H1 (cell line): ENCODE data around the gene PDGFD. TPM values are rescaled to one million over a fixed set of nuclear protein-coding genes. Genes with fewer than 3 reads are reported as not detected.

Source experiments
- CTCF ChIA-PET: fragments of 300-600 bp; sonication (Branson Sonifier 250); formaldehyde crosslinking; loops from one replicate; lab custom pipeline; 2021; ENCODE audit not compliant: partially characterized antibody; lab: Charles Lee
- POLR2A ChIA-PET: fragments of 300-600 bp; sonication (Branson Sonifier 250); formaldehyde crosslinking; loops from one replicate; lab custom pipeline; 2021; ENCODE audit warnings: inconsistent platforms; ENCODE audit not compliant: partially characterized antibody; lab: Charles Lee
- DNase-seq, 2 experiments: peaks; one replicate each; pipeline versions ENCODE4 v3.0.0 to v3.0.0-alpha.2; 2010 to 2022; ENCODE audit warnings: low spot score in 2 of 2, low read depth in 1 of 2, mixed read lengths in 1 of 2
- FAIRE-seq: peaks from 2 replicates; lab custom pipeline; 2011; peaks lifted over from hg19 to GRCh38; lab: Jason Lieb, UNC
- H2AFZ ChIP-seq: 2 replicates; pipeline ENCODE4 v1.8.1; 2012; ENCODE audit warnings: low read length, inconsistent platforms
- H2AK5ac ChIP-seq: 2 replicates; pipeline ENCODE4 v1.6.1; 2013; ENCODE audit warnings: low read depth, low read length
- H2BK120ac ChIP-seq: replicated peaks from 2 replicates; pipeline ENCODE3; 2013; ENCODE audit warnings: low read depth, low read length, inconsistent platforms
- H2BK12ac ChIP-seq: 2 replicates; pipeline ENCODE4 v1.6.1; 2013; ENCODE audit warnings: low read depth, low read length
- H2BK15ac ChIP-seq: 2 replicates; pipeline ENCODE4 v1.6.1; 2013; ENCODE audit warnings: low read length
- H2BK20ac ChIP-seq: 2 replicates; pipeline ENCODE4 v1.6.1; 2013; ENCODE audit warnings: low read length
- H2BK5ac ChIP-seq: 2 replicates; pipeline ENCODE4 v1.6.1; 2013; ENCODE audit warnings: low read depth, low read length
- H3K14ac ChIP-seq: 2 replicates; pipeline ENCODE4 v1.6.1; 2013; ENCODE audit warnings: inconsistent platforms; ENCODE audit not compliant: insufficient read length
- H3K18ac ChIP-seq: 2 replicates; pipeline ENCODE4 v1.6.1; 2013; ENCODE audit warnings: low read length; ENCODE audit errors: extremely low read depth
- H3K23ac ChIP-seq: 2 replicates; pipeline ENCODE4 v1.6.1; 2013; ENCODE audit warnings: inconsistent platforms; ENCODE audit not compliant: insufficient read length
- H3K23me2 ChIP-seq: 2 replicates; pipeline ENCODE4 v1.6.1; 2013; ENCODE audit warnings: low read depth, low read length
- H3K27ac ChIP-seq: 2 replicates; pipeline ENCODE4 v1.6.1; 2011; ENCODE audit warnings: low read depth, low read length, inconsistent platforms
- H3K27me3 ChIP-seq, 4 experiments: replicated peaks in 1 of 4; 1 replicate in 1 of 4; 2 replicates in 3 of 4; pipeline versions ENCODE4 v1.6.1 to v1.8.1; 2011 to 2013; ENCODE audit warnings: low read length in 3 of 4, mild to moderate bottlenecking in 3 of 4, inconsistent platforms in 2 of 4, mixed read lengths in 2 of 4, moderate library complexity in 1 of 4; ENCODE audit not compliant: control insufficient read depth in 3 of 4, insufficient read depth in 3 of 4; ENCODE audit errors: extremely low read depth in 1 of 4
- H3K36me3 ChIP-seq, 4 experiments: 2 replicates each; pipeline versions ENCODE4 v1.6.1 to v1.8.1; 2011 to 2013; ENCODE audit warnings: mild to moderate bottlenecking in 4 of 4, low read length in 3 of 4, moderate library complexity in 2 of 4, control low read depth in 1 of 4, inconsistent platforms in 1 of 4; ENCODE audit not compliant: insufficient read depth in 4 of 4, control insufficient read depth in 2 of 4
- H3K4ac ChIP-seq: replicated peaks from 2 replicates; pipeline ENCODE3; 2013; ENCODE audit warnings: low read length, low read depth, mixed read lengths, inconsistent platforms; ENCODE audit not compliant: insufficient read length
- H3K4me1 ChIP-seq, 4 experiments: replicated peaks in 1 of 4; 1 replicate in 1 of 4; 2 replicates in 3 of 4; pipeline versions ENCODE4 v1.6.1 to v1.8.1; 2011 to 2013; ENCODE audit warnings: low read length in 3 of 4, inconsistent platforms in 2 of 4, mixed read lengths in 1 of 4; ENCODE audit not compliant: insufficient read depth in 4 of 4, control insufficient read depth in 3 of 4
- H3K4me2 ChIP-seq, 2 experiments: 2 replicates each; pipeline versions ENCODE4 v1.6.1 to v1.8.1; 2011 to 2013; ENCODE audit warnings: low read depth in 2 of 2, low read length in 2 of 2, control low read depth in 1 of 2, inconsistent platforms in 1 of 2, mild to moderate bottlenecking in 1 of 2; ENCODE audit not compliant: insufficient read depth in 1 of 2
- H3K4me3 ChIP-seq, 4 experiments: fragments of 200-600, 300-600 bp in 1 of 4; sonication (generic), shearing (Covaris generic), sonication (Bioruptor Twin) in 1 of 4; 2 replicates each; pipeline versions ENCODE4 v1.5.1 to v1.8.1; 2011 to 2016; ENCODE audit warnings: low read length in 4 of 4, low read depth in 3 of 4, control low read depth in 2 of 4, inconsistent platforms in 2 of 4, mild to moderate bottlenecking in 2 of 4, mixed read lengths in 1 of 4, moderate library complexity in 1 of 4; ENCODE audit not compliant: insufficient read depth in 2 of 4; ENCODE audit errors: extremely low read depth in 1 of 4
- H3K56ac ChIP-seq: replicated peaks from 2 replicates; pipeline ENCODE3; 2013; ENCODE audit warnings: low read depth, mild to moderate bottlenecking, mixed read lengths, low read length, inconsistent platforms; ENCODE audit not compliant: insufficient read length
- H3K79me1 ChIP-seq: 2 replicates; pipeline ENCODE4 v1.6.1; 2013; ENCODE audit warnings: low read depth, low read length, control low read depth
- H3K79me2 ChIP-seq, 2 experiments: 2 replicates each; pipeline versions ENCODE4 v1.6.1 to v1.8.1; 2012 to 2013; ENCODE audit warnings: low read length in 2 of 2, mild to moderate bottlenecking in 2 of 2, inconsistent platforms in 1 of 2; ENCODE audit not compliant: insufficient read depth in 2 of 2, control insufficient read depth in 1 of 2
- H3K9ac ChIP-seq, 4 experiments: replicated peaks in 1 of 4; 1 replicate in 1 of 4; 2 replicates in 3 of 4; pipeline versions ENCODE4 v1.6.1 to v1.8.1; 2011 to 2013; ENCODE audit warnings: low read depth in 3 of 4, low read length in 3 of 4, control low read depth in 2 of 4, mild to moderate bottlenecking in 2 of 4, moderate library complexity in 2 of 4, inconsistent platforms in 1 of 4; ENCODE audit errors: extremely low read depth in 1 of 4
- H3K9me3 ChIP-seq, 2 experiments: 2 replicates each; pipeline versions ENCODE4 v1.6.1 to v1.8.1; 2012 to 2013; ENCODE audit warnings: mild to moderate bottlenecking in 2 of 2, moderate library complexity in 2 of 2, control low read depth in 1 of 2, inconsistent platforms in 1 of 2, low read depth in 1 of 2, low read length in 1 of 2, mixed read lengths in 1 of 2; ENCODE audit not compliant: insufficient read depth in 2 of 2
- H4K20me1 ChIP-seq, 2 experiments: replicated peaks in 1 of 2; 2 replicates each; pipeline versions ENCODE3 to v1.8.1; 2011 to 2013; ENCODE audit warnings: inconsistent platforms in 2 of 2, low read length in 2 of 2, mild to moderate bottlenecking in 1 of 2; ENCODE audit not compliant: insufficient read depth in 2 of 2, control insufficient read depth in 1 of 2
- H4K5ac ChIP-seq: 2 replicates; pipeline ENCODE4 v1.6.1; 2013; ENCODE audit warnings: low read length, low read depth, mixed read lengths, inconsistent platforms; ENCODE audit not compliant: insufficient read length
- H4K8ac ChIP-seq: 2 replicates; pipeline ENCODE4 v1.8.0; 2013; ENCODE audit warnings: mild to moderate bottlenecking, moderate library complexity, low read length, inconsistent platforms; ENCODE audit not compliant: insufficient read depth; ENCODE audit errors: extremely low read depth
- H4K91ac ChIP-seq: replicated peaks from 2 replicates; pipeline ENCODE3; 2013; ENCODE audit warnings: low read length, mixed read lengths, inconsistent platforms; ENCODE audit not compliant: insufficient read length
- BCL11A ChIP-seq, 2 experiments: IDR thresholded peaks; one replicate each; pipeline ENCODE4 v1.6.1; 2011; ENCODE audit warnings: low read depth in 2 of 2, low read length in 2 of 2, mild to moderate bottlenecking in 2 of 2
- CBX5 ChIP-seq: fragments of 300-800, 300-1000 bp; sonication (generic); IDR thresholded peaks from 2 replicates; pipeline ENCODE4 v1.7.1; 2016; ENCODE audit warnings: antibody characterized with exemption, low read length, low read depth
- CHD2 ChIP-seq: IDR thresholded peaks from 2 replicates; pipeline ENCODE4 v1.6.1; 2012; ENCODE audit warnings: low read length, improper control_type of control experiment
- EZH2 ChIP-seq: fragments of 200-600 bp; sonication (generic); IDR thresholded peaks from 2 replicates; pipeline ENCODE4 v1.7.1; 2012; ENCODE audit warnings: low read depth, mild to moderate bottlenecking, moderate library complexity, low read length, inconsistent platforms; ENCODE audit not compliant: severe bottlenecking
- KDM1A ChIP-seq: fragments of 200-600, 300-600 bp; sonication (generic); IDR thresholded peaks from 2 replicates; pipeline ENCODE4 v1.7.1; 2016; ENCODE audit warnings: mild to moderate bottlenecking, low read length, borderline replicate concordance
- NRF1 ChIP-seq: IDR thresholded peaks from 2 replicates; pipeline ENCODE4 v1.6.1; 2011; ENCODE audit warnings: mild to moderate bottlenecking, low read depth, low read length, improper control_type of control experiment
- RAD21 ChIP-seq, 2 experiments: IDR thresholded peaks in 1 of 2; conservative IDR thresholded peaks in 1 of 2; 2 replicates each; pipeline ENCODE4 v1.6.1; 2011; ENCODE audit warnings: low read depth in 2 of 2, low read length in 2 of 2, improper control_type of control experiment in 1 of 2, inconsistent platforms in 1 of 2, mild to moderate bottlenecking in 1 of 2, moderate library complexity in 1 of 2
- SUZ12 ChIP-seq: fragments of 200-600 bp; sonication (generic); IDR thresholded peaks from 2 replicates; pipeline ENCODE4 v1.6.1; 2012; ENCODE audit warnings: mild to moderate bottlenecking, inconsistent platforms, low read length, moderate library complexity, mixed read lengths
- TAF7 ChIP-seq: optimal IDR thresholded peaks from 2 replicates; pipeline ENCODE3; 2011; ENCODE audit warnings: low read depth, mild to moderate bottlenecking, inconsistent platforms, low read length, moderate library complexity, borderline replicate concordance
- TEAD4 ChIP-seq: IDR thresholded peaks from 2 replicates; pipeline ENCODE4 v1.6.1; 2012; ENCODE audit warnings: low read depth, low read length, inconsistent platforms, mixed read lengths
- WGBS, 2 experiments: shearing (Covaris generic) in 1 of 2; methylation state at CpG; one replicate each; pipeline versions ENCODE4 v1.1.6 to v1.1.7; 2013 to 2015; ENCODE audit warnings: low lambda C conversion rate in 2 of 2, mixed read lengths in 2 of 2, inconsistent platforms in 1 of 2, low coverage in 1 of 2, missing lambda C conversion rate in 1 of 2; ENCODE audit not compliant: insufficient replicate concordance in 2 of 2, insufficient coverage in 1 of 2, insufficient read length in 1 of 2; ENCODE audit errors: extremely low coverage in 1 of 2, missing lambda C conversion rate in 1 of 2; 5-methylcytosine and 5-hydroxymethylcytosine counted together
- polyA plus RNA-seq, 7 experiments: library from polyadenylated mRNA; depleted of rRNA in 3 of 7; stranded (reverse) in 5 of 7; unstranded in 2 of 7; fragments of >200 nt in 5 of 7; fragments of 200-250 nt in 2 of 7; gene quantifications; 1 replicate in 5 of 7; 2 replicates in 1 of 7; 4 replicates in 1 of 7; pipeline versions ENCODE4 v1.2.1 to v1.2.3, GENCODE V29; 2011 to 2013; ENCODE audit warnings: missing spikeins in 2 of 7, mixed read lengths in 2 of 7
- total RNA-seq: library from RNA; stranded (reverse); fragmentation: NEBNext Ultra II Directional; extraction: Animal tissue kit (Norgen Biotek cat#: 25700); gene quantifications from 2 replicates; pipeline ENCODE4 v1.2.1, GENCODE V29; 2021
- TF ChIP-seq, protein P1 (sequence below): IDR thresholded peaks from 2 replicates; pipeline ENCODE4 v1.6.1; 2012; ENCODE audit warnings: inconsistent platforms
- TF ChIP-seq, protein P2 (sequence below): IDR thresholded peaks from 2 replicates; pipeline ENCODE4 v1.6.1; 2011; ENCODE audit warnings: low read length, improper control_type of control experiment

PDGFD gene
- total and polyA plus RNA-seq, 2 of the 8 experiments (the other 6 are each of a cell fraction or from before 2014, with no cell fraction given) = 1.1 to 3.9 TPM

DNA sequence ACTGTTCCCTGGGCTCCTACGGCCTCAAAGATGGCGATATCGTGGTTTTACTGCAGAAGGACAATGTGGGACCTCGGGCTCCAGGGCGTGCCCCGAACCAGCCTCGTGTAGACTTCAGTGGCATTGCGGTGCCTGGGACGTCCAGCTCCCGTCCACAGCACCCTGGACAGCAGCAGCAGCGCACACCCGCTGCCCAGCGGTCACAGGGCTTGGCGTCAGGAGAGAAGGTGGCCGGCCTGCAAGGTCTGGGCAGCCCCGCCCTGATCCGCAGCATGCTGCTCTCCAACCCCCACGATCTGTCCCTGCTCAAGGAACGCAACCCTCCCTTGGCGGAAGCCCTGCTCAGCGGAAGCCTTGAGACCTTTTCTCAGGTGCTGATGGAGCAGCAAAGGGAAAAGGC lies 127.0 kb downstream of the PDGFD start:
- no peak overlapping the region for H2BK15ac ChIP-seq
- H3K27me3 ChIP-seq = no peaks in the 10 kb centered on the region
- no peak overlapping the region for H2BK20ac ChIP-seq
- no peak overlapping the region for H2AK5ac ChIP-seq
- no peak for FAIRE-seq
- 95% methylated on average over 19 of the region's 21 CpGs; no CpG with 5 or more reads in 1 of the 2 experiments for WGBS, 2 experiments
- H3K23me2 ChIP-seq = no peaks in the 10 kb centered on the region
- H2BK120ac ChIP-seq = no peak overlapping the region
- CTCF ChIA-PET = no interaction called here
- H3K79me2 ChIP-seq = no peaks in the 10 kb centered on the region
- H3K23ac ChIP-seq = no peak overlapping the region
- H3K4me1 ChIP-seq = no peaks in the 10 kb centered on the region
- H2BK5ac ChIP-seq = no peak overlapping the region
- no peak overlapping the region for H3K27ac ChIP-seq
- H4K20me1 ChIP-seq = no peaks in the 10 kb centered on the region
- H2BK12ac ChIP-seq = no peak overlapping the region
- DNase-seq = no peak
- no peak overlapping the region for H2AFZ ChIP-seq
- no peak overlapping the region for H4K91ac ChIP-seq
- peaks cover 0 to 2% of the 10 kb centered on the region in 2 experiments; a peak in 1 of 4 replicates for H3K9me3 ChIP-seq
- POLR2A ChIA-PET = no interaction called here
- H3K4me2 ChIP-seq = no peak overlapping the region
- no peak overlapping the region for H3K9ac ChIP-seq
- H4K8ac ChIP-seq = 0 out of 2 replicates have a peak overlapping the region, but pooled peaks have one; percentile 57
- H3K14ac ChIP-seq = no peak overlapping the region
- H3K56ac ChIP-seq = no peak overlapping the region
- H4K5ac ChIP-seq = no peak overlapping the region
- H3K79me1 ChIP-seq = no peaks in the 10 kb centered on the region
- no peaks in the 10 kb centered on the region for H3K36me3 ChIP-seq
- no peak overlapping the region for H3K4ac ChIP-seq
- no peak overlapping the region for H3K18ac ChIP-seq
- no peak overlapping the region for H3K4me3 ChIP-seq
- TF ChIP-seq BCL11A (IDR thresholded peaks at IDR 0.05; ENCODE audit: low read depth in 2 of 2, low read length in 2 of 2) (no peak), NRF1 (no peak), CHD2 (no peak), RAD21 (IDR thresholded peaks at IDR 0.05 in 1 of 2, conservative IDR thresholded peaks at IDR 0.05 in 1 of 2; ENCODE audit: low read depth in 2 of 2, low read length in 2 of 2) (no peak), CBX5 (no peak), TAF7 (no peak), KDM1A (no peak), EZH2 (no peak), SUZ12 (no peak), TEAD4 (no peak)
- TF ChIP-seq, protein P1, sequence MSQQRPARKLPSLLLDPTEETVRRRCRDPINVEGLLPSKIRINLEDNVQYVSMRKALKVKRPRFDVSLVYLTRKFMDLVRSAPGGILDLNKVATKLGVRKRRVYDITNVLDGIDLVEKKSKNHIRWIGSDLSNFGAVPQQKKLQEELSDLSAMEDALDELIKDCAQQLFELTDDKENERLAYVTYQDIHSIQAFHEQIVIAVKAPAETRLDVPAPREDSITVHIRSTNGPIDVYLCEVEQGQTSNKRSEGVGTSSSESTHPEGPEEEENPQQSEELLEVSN = no peak
- TF ChIP-seq, protein P2, sequence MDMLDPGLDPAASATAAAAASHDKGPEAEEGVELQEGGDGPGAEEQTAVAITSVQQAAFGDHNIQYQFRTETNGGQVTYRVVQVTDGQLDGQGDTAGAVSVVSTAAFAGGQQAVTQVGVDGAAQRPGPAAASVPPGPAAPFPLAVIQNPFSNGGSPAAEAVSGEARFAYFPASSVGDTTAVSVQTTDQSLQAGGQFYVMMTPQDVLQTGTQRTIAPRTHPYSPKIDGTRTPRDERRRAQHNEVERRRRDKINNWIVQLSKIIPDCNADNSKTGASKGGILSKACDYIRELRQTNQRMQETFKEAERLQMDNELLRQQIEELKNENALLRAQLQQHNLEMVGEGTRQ = no peak
